Activated CD4-positive, alpha-beta T cell treated with anti-CD3 and anti-CD28 coated beads, Interleukin-2, amount 50 U/mL, for 48 hours (primary cell): ENCODE measurements around the gene PHF21A.
A peak's percentile ranks its signal among the peaks of the same experiment; 100 is the strongest.
"Not testable (repeated sequence)": the region's sequence is repeated elsewhere in the genome, so short reads cannot be mapped to it uniquely, and the experiment has no call there.

Source experiments
- DNase-seq, 2 experiments: peaks; one replicate each; pipeline ENCODE4 v3.0.0-alpha.2; 2020

The PHF21A gene

DNA sequence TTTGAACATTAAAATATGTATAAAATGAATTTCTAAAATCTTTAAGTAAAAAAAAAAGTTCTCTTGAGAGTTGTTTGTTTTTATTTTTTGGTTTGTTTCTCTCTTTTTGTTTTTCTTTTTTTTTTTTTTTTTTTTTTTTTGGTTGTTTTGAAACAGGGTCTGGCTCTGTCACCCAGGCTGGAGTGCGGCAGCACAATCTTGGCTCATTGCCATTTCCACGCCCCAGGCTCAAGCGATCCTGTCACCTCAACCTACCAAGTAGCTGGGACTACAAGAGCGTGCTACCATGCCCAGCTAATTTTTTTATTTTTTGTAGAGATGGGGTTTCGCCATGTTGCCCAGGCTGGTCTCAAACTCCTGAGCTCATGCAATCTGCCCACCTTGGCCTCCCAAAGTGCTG lies 139.4 kb downstream of the PHF21A start:
- not testable (repeated sequence) for DNase-seq

GRCh38 chr11:45974806-45975205 lies 146.4 kb downstream of the PHF21A start:
- no peak for DNase-seq

- DNase-seq, result no peak
Observed at GRCh38 chr11:45973601-45974000, 147.7 kb downstream of the PHF21A start.

DNA sequence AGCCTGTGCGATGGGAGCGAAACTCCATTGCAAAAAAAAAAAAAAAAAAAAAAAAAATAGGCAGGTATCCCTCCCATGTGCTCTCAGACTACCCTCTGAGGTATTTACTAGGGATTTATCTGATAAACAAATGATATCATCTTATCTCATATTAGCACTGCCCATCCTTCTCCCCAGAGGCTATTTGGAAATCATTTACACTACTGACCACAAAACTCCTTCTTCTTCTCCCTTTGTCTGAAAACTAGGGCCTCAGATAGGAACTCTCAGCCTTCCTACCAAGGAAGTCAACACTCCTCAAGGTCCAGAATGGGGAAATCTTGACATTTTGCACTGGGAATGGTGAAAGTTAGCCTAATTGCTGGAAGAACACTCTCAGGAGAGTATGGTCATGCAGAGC lies 152.4 kb downstream of the PHF21A start:
- no peak for DNase-seq

GRCh38 chr11:45967506-45967905 lies 153.7 kb downstream of the PHF21A start:
- DNase-seq, result no peak

- DNase-seq, result peak; percentile 43 to 57
Observed at GRCh38 chr11:45964911-45965389, 156.3 kb downstream of the PHF21A start.

DNA sequence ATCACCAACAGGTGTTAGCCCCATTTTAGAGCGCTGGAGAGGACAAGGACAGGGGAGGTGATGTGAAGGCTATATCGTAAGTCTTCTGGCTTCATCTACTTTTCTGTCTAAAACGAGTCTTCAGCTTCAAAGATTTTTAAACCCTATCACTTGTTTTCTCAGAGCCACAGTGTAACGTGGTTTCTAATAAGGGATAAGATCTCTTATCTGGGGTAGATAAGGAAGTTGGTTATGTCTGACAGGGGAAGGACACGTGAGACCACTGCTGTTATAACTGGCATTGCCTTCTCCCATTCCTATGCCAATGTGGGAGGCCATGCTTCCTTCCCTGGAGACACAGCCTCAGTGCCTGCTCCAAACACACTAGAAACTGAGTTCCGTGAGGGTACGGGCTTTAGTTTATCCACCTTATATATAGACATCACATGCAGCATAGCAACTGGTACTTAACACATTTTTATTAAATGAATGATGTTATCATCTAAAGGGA lies 159.5 kb downstream of the PHF21A start:
- no peak for DNase-seq

DNA sequence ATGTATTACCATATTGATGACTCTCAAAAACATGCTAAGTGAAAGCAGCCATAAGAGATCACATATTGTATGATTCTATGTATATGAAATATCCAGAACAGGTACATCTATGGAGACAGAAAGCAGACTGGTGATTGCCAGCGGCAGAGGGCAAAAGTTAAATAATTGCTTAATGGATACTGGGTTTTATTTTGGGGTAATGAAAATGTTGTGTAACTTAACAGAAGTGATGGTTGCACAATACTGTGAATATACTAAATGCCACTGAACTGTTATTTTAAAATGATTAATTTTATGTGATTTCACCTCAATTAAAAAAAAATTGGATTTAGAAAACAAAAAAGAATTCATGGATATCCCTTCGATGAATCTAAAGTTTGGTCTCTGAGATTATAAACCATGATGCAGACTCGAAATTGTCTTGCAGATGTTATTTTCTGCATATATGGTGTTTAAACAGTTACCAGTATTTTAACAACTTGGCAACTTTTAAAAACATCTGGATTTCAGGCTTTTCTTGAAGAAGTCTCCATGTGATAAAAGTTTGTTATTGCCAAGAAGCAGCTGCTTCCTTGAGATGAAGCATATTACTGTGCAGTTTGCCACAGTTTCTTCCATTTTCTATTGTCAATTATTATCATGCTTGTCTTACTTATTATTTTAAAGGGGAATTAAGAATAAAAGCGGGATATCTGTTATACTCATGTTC lies 160.7 kb downstream of the PHF21A start:
- DNase-seq, result no peak

DNA sequence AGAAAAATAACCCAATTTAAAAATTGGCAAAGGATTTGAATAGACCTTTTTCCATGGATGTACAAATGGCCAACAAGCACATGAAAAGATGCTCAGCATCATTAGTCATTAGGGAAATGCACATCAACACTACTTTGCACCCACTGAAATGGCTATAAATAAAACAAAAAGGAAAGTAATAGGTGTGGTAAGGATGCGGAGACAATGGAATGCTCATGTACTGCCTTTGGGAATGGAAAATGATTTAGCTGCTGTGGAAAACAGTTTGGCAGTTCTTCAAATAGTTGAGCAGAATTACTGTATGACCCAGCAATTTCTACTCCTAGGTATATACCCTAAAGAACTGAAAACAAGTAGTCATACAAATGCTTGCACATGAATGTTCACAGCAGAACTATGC lies 161.4 kb downstream of the PHF21A start:
- DNase-seq, result no peak

DNA sequence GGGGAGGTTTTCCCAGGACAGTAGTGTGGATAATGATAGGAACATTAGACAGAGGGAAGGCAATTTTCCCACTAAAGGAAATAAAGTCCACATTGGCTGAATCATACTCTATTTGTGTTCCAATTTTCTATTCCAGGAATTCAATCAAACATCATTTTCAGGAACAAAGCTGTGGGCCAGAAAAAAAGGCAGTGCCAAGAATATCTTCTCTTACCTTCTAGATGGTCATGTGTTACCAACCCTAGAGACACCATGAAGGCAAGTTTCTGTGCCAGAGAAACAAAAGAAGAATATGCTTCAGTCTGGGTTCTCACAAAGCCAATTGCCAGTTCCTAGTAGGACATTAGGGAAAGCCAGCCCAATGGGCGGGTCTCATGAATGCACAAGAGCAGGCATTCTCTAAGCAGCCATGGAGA lies 171.3 kb downstream of the PHF21A start:
- DNase-seq, result no peak

GRCh38 chr11:45948356-45948755 lies 172.9 kb downstream of the PHF21A start:
- no peak for DNase-seq

- no peak for DNase-seq
Observed at GRCh38 chr11:45947885-45948284, 173.4 kb downstream of the PHF21A start.

DNA sequence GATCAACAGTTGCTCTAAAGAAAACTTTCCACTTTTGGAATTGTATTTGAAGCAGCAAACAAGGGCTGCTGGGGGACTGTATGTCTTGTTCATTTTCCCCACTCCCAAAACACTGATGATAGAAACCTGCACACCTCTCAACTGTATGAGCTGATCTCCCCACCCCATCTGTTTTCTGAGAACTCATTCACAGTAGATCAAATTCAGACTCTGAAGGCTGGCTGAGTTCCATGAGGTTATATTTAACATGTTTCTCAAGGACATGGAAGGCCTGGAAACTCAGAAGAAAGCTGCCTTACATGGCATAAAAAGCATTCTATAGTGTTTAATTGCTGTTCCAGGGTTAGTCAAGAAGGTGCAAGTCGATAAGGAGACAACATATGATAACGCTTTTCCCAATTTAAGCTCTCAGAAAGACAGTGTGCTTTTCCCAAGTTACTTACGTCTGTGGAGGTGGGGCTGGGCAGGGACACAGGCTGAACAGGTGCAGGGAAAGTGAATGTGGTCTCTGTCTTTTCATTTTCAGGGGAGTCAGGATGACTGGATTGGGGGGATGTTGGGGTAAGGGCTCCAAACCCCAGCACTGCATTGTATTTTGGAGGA lies 175.8 kb downstream of the PHF21A start:
- DNase-seq, result no peak

GRCh38 chr11:45942381-45942780 lies 178.9 kb downstream of the PHF21A start:
- no peak for DNase-seq

GRCh38 chr11:45941285-45941684 lies 180.0 kb downstream of the PHF21A start:
- DNase-seq, result no peak

GRCh38 chr11:45939836-45940235 lies 181.4 kb downstream of the PHF21A start:
- no peak for DNase-seq

DNA sequence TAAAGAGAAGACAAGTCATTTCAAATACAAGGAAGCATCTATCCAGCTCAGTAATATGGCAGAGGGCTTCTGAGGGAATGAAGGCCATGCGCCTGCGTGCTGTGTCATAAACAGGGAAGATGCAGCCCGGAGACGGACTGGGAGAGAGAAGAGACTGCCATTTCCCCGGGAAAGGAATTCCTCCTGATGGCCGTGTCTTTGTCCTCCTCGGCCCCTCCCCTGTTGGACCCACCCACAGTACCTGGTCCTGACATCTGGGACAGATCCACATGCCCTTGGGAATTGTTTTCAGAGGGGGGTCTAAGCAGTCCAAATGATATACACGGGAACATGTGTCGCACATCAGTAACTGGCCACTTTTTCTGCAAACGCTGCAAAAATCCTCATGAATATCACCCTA lies 183.3 kb downstream of the PHF21A start:
- no peak for DNase-seq

GRCh38 chr11:45936511-45937054 lies 184.7 kb downstream of the PHF21A start:
- no peak for DNase-seq

DNA sequence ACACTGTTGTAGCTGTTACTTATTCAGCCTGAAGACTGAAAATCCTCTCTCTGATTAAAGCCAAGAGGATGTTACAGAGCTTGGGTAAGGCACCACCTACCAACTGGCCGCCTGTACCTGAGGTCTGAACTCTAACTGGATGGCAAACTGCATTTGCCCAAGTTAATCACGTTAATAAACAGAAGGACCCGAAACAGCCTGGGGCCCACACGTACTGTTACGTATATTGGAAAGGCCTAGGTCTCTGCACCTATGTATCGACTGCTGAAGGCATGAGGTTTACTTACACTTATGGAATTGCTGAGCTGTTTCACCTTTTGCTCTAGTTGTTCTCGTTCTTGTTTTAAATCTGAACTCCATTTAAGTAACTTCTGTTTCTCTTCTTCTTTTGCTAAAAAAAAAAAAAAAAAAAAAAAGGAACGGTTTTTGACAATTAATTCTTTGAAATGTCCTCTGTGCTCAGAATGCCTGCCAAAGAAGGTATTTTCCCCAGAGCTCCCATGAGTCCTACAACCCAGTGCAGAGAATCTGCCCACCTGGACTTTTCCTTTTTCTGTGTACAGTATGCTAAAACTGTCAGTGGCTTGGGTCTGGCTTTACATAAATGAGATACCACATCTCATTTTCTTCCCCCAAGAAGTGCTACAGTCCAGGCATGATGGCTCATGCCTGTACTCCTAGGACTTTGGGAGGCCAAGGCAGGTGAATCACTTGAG lies 185.7 kb downstream of the PHF21A start:
- DNase-seq, result no peak

GRCh38 chr11:45934580-45935318 lies 186.5 kb downstream of the PHF21A start:
- no peak for DNase-seq

DNA sequence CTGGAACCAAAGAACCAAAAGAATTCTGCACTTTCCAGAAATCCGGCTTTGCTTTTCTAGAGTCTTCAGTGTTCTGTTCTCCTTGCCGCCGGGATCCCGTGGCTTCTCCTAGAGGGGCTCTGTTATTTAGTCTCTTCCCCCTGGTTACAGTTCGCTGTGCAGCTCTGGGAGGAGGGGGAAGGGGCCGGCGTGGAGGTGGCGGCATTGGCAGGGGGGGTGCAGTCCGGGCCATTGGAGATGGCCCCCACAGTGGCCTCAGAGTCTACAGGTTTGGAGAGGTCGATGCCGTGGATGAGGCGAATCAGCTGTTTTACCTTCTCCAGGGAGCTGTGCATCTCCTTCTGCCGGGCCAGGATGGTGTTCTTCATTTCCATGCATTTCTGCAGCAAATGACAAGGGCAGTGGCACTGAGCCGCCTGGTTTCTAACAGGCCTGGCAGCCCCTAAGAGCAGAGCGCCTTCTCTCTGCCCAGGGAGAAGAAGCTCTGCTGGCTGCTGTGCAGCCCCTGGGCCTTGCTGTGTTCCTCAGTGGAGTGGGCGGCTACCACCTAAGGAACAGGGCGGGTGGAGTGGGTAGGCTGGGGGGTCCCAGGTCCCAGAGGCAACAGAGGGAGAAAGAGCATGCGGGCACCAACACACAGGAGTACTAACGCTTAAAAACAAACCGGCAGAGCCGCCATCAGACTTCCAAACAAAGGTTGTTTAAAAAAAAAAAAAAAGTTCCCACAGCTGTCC lies 187.2 kb downstream of the PHF21A start:
- DNase-seq, result no peak
